SU-DHL-6 (cell line): ENCODE data around the gene RCAN2.

Experiments used
- H2AFZ ChIP-seq: fragments of 200-600 bp; sonication (generic); 2 replicates; pipeline ENCODE4 v1.6.1; 2014; ENCODE audit warnings: low read depth, mild to moderate bottlenecking, moderate library complexity, mixed read lengths, antibody characterized with exemption, low read length; ENCODE audit not compliant: severe bottlenecking
- H3F3A ChIP-seq: fragments of 200-600 bp; shearing (Covaris generic); 2 replicates; pipeline ENCODE4 v1.6.0; 2016; ENCODE audit warnings: antibody characterized with exemption, mild to moderate bottlenecking; ENCODE audit not compliant: insufficient read depth
- H3K27ac ChIP-seq: fragments of 200-600 bp; sonication (generic); 2 replicates; pipeline ENCODE4 v1.5.1; 2016; ENCODE audit warnings: low read depth, mild to moderate bottlenecking, low read length, moderate library complexity, mixed read lengths
- H3K27me3 ChIP-seq: fragments of 200-600 bp; sonication (generic), shearing (Covaris generic); 2 replicates; pipeline ENCODE4 v1.6.0; 2014; ENCODE audit warnings: mild to moderate bottlenecking, low read length
- H3K36me3 ChIP-seq: fragments of 200-600 bp; sonication (generic); 2 replicates; pipeline ENCODE4 v1.6.1; 2014; ENCODE audit warnings: mild to moderate bottlenecking, low read length, mixed read lengths
- H3K4me2 ChIP-seq: fragments of 300-600, 200-600 bp; shearing (Covaris generic), sonication (generic); 2 replicates; pipeline ENCODE4 v1.6.0; 2014; ENCODE audit warnings: low read length, low read depth, mild to moderate bottlenecking; ENCODE audit not compliant: poor library complexity, severe bottlenecking
- H3K4me3 ChIP-seq: fragments of 200-600 bp; sonication (generic); 2 replicates; pipeline ENCODE4 v1.5.1; 2014; ENCODE audit warnings: antibody characterized with exemption, low read length, mild to moderate bottlenecking, mixed read lengths; ENCODE audit not compliant: insufficient read depth, poor library complexity, severe bottlenecking
- H3K79me2 ChIP-seq: fragments of 200-600 bp; sonication (generic); 2 replicates; pipeline ENCODE4 v1.6.1; 2014; ENCODE audit warnings: mild to moderate bottlenecking, low read length, moderate library complexity; ENCODE audit not compliant: insufficient read depth
- H3K9ac ChIP-seq: fragments of 200-600 bp; sonication (generic); 2 replicates; pipeline ENCODE4 v1.7.0; 2014; ENCODE audit warnings: mild to moderate bottlenecking, low read length
- H3K9me2 ChIP-seq: fragments of 200-600 bp; sonication (generic); replicated peaks from 2 replicates; pipeline ENCODE4 v1.6.1; 2014; ENCODE audit warnings: low read length; ENCODE audit not compliant: insufficient read depth
- H3K9me3 ChIP-seq: fragments of 200-600 bp; sonication (generic); 2 replicates; pipeline ENCODE4 v1.6.1; 2014; ENCODE audit warnings: low read length, mixed read lengths; ENCODE audit not compliant: insufficient read depth
- H4K20me1 ChIP-seq: fragments of 200-600 bp; sonication (generic); 2 replicates; pipeline ENCODE4 v1.6.1; 2014; ENCODE audit warnings: low read depth, mild to moderate bottlenecking, antibody characterized with exemption, low read length, moderate library complexity, mixed read lengths
- CTCF ChIP-seq: fragments of 200-600 bp; sonication (generic); IDR thresholded peaks from one replicate; pipeline ENCODE4 v1.5.1; 2017; ENCODE audit warnings: antibody characterized with exemption, mild to moderate bottlenecking, low read length, moderate library complexity; ENCODE audit not compliant: insufficient read depth, poor library complexity, severe bottlenecking
- EZH2phosphoT487 ChIP-seq: fragments of 200-600 bp; sonication (generic), shearing (Covaris generic); conservative IDR thresholded peaks from 2 replicates; pipeline ENCODE4 v1.6.1; 2018; ENCODE audit warnings: mild to moderate bottlenecking, antibody characterized with exemption, low read length, moderate library complexity, mixed read lengths

Gene RCAN2

GRCh38 chr6:46312654-46313053 is 178.6 kb downstream of the RCAN2 start:
- no peak overlapping the region for H3K4me3 ChIP-seq
- H3K4me2 ChIP-seq, result no peak overlapping the region
- H3K9me3 ChIP-seq, result 0 out of 2 replicates have a peak, but pooled peaks cover 6% of the 10 kb centered on the region
- H3K27ac ChIP-seq, result no peak overlapping the region
- H3K9ac ChIP-seq, result no peak overlapping the region
- H3F3A ChIP-seq, result no peaks in the 10 kb centered on the region
- H3K9me2 ChIP-seq, result no peaks in the 10 kb centered on the region
- no peaks in the 10 kb centered on the region for H3K36me3 ChIP-seq
- H3K27me3 ChIP-seq, result no peaks in the 10 kb centered on the region
- TF ChIP-seq CTCF (no peak), EZH2phosphoT487 (no peak)
- H4K20me1 ChIP-seq, result no peaks in the 10 kb centered on the region
- H3K79me2 ChIP-seq, result no peaks in the 10 kb centered on the region
- H2AFZ ChIP-seq, result no peak overlapping the region

- no peaks in the 10 kb centered on the region for H3K9me2 ChIP-seq
- H3K4me3 ChIP-seq, result no peak overlapping the region
- no peak overlapping the region for H3K27ac ChIP-seq
- no peaks in the 10 kb centered on the region for H3K79me2 ChIP-seq
- H3K9ac ChIP-seq, result no peak overlapping the region
- H3K36me3 ChIP-seq, result no peaks in the 10 kb centered on the region
- H3K27me3 ChIP-seq, result no peaks in the 10 kb centered on the region
- H3F3A ChIP-seq, result no peaks in the 10 kb centered on the region
- no peak overlapping the region for H2AFZ ChIP-seq
- H3K9me3 ChIP-seq, result 0 out of 2 replicates have a peak, but pooled peaks cover 6% of the 10 kb centered on the region
- H3K4me2 ChIP-seq, result no peak overlapping the region
- TF ChIP-seq CTCF, result no peak
- TF ChIP-seq EZH2phosphoT487, result no peak
- no peaks in the 10 kb centered on the region for H4K20me1 ChIP-seq
These were observed 181.1 kb downstream of the RCAN2 start for GRCh38 chr6:46310196-46310595.

- Histone ChIP-seq H3K36me3 (no peaks in the 10 kb centered on the region), H3K27me3 (no peaks in the 10 kb centered on the region), H3F3A (no peaks in the 10 kb centered on the region), H3K79me2 (no peaks in the 10 kb centered on the region), H3K27ac (no peak overlapping the region), H3K9ac (no peak overlapping the region), H3K9me2 (no peaks in the 10 kb centered on the region), H2AFZ (no peak overlapping the region), H3K4me2 (no peak overlapping the region), H3K4me3 (no peak overlapping the region), H3K9me3 (0 out of 2 replicates have a peak, but pooled peaks cover 6% of the 10 kb centered on the region), H4K20me1 (no peaks in the 10 kb centered on the region)
- TF ChIP-seq EZH2phosphoT487 (no peak), CTCF (no peak)
These were observed 184.8 kb downstream of the RCAN2 start for GRCh38 chr6:46306431-46306830.
